OCI-LY3 (cell line): ENCODE data around the gene AMN.

Experiments used
- H2AFZ ChIP-seq: fragments of 200-600, 300-600 bp; shearing (Covaris generic); 2 replicates; pipeline ENCODE4 v1.6.0; 2014; ENCODE audit warnings: antibody characterized with exemption, low read depth, low read length
- H3K27ac ChIP-seq: fragments of 200-600, 300-600 bp; sonication (generic); 2 replicates; pipeline ENCODE4 v1.5.1; 2014; ENCODE audit warnings: mild to moderate bottlenecking, low read length, moderate library complexity, mixed read lengths
- H3K27me3 ChIP-seq: fragments of 200-600, 300-600 bp; sonication (generic); 2 replicates; pipeline ENCODE4 v1.6.1; 2014; ENCODE audit warnings: low read depth, low read length, mixed read lengths
- H3K36me3 ChIP-seq: fragments of 200-600, 300-600 bp; sonication (generic); replicated peaks from 2 replicates; pipeline ENCODE3; 2014; ENCODE audit warnings: low read depth, low read length, mixed read lengths
- H3K4me1 ChIP-seq: fragments of 300-600, 200-600 bp; sonication (generic); 2 replicates; pipeline ENCODE4 v1.6.1; 2014; ENCODE audit warnings: low read length, mixed read lengths
- H3K4me2 ChIP-seq: fragments of 200-600, 300-600 bp; sonication (generic); 2 replicates; pipeline ENCODE4 v1.6.1; 2014; ENCODE audit warnings: low read length, mixed read lengths
- H3K4me3 ChIP-seq: fragments of 300-600, 200-600 bp; sonication (generic); 2 replicates; pipeline ENCODE4 v1.5.1; 2014; ENCODE audit warnings: antibody characterized with exemption, mild to moderate bottlenecking, low read length, moderate library complexity
- H3K79me2 ChIP-seq: fragments of 300-600, 200-600 bp; shearing (Covaris generic); 2 replicates; pipeline ENCODE4 v1.6.1; 2014; ENCODE audit warnings: mild to moderate bottlenecking, low read length, mixed read lengths
- H3K9ac ChIP-seq: fragments of 300-600, 200-600 bp; shearing (Covaris generic); 2 replicates; pipeline ENCODE4 v1.6.0; 2014; ENCODE audit warnings: mild to moderate bottlenecking, low read length, moderate library complexity
- H3K9me3 ChIP-seq: fragments of 200-600, 300-600 bp; shearing (Covaris generic); 2 replicates; pipeline ENCODE4 v1.6.1; 2014; ENCODE audit warnings: low read length, mixed read lengths; ENCODE audit not compliant: insufficient read depth
- H4K20me1 ChIP-seq: fragments of 200-600, 300-600 bp; sonication (generic); 2 replicates; pipeline ENCODE4 v1.6.1; 2016; ENCODE audit warnings: low read length, mixed read lengths; ENCODE audit not compliant: insufficient read depth
- EZH2phosphoT487 ChIP-seq: fragments of 200-600 bp; shearing (Covaris generic); IDR thresholded peaks from 2 replicates; pipeline ENCODE4 v1.6.1; 2018; ENCODE audit warnings: antibody characterized with exemption, mixed run types, low read depth
- TF ChIP-seq, protein P1 (sequence below): fragments of 200-600, 300-600 bp; sonication (generic); IDR thresholded peaks from 2 replicates; pipeline ENCODE4 v1.5.1; 2014; ENCODE audit warnings: antibody characterized with exemption, low read length, low read depth

The AMN gene

DNA sequence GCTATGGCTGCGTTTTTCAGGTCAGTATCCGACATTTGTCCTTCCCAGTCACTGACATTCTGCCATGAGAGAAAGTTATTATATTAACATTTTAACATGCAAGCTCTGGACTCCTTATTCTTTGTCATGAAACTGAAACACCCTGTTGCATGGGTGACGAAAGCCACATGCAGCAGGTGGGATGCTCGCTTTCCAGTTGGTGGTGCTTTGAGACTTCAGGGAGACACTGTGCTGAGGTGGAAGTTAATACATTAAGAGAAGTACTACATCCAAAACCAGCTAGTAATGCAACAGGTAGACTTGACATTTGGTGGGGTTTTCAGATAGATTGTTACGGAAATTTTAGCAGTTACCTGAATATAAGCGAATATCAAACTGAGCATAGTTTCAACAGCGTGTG is 32.8 kb upstream of the AMN start:
- Histone ChIP-seq H3K9me3 (no peaks in the 10 kb centered on the region), H3K9ac (no peak overlapping the region), H2AFZ (no peak overlapping the region), H3K36me3 (peaks cover 79% of the 10 kb centered on the region), H3K79me2 (peaks cover 14% of the 10 kb centered on the region; the same call in 1 of the 2 replicates), H3K27me3 (no peaks in the 10 kb centered on the region), H3K4me1 (no peaks in the 10 kb centered on the region), H4K20me1 (peaks cover 2% of the 10 kb centered on the region; the same call in 1 of the 2 replicates), H3K4me3 (no peak overlapping the region), H3K4me2 (no peak overlapping the region), H3K27ac (no peak overlapping the region)
- TF ChIP-seq, protein P1, sequence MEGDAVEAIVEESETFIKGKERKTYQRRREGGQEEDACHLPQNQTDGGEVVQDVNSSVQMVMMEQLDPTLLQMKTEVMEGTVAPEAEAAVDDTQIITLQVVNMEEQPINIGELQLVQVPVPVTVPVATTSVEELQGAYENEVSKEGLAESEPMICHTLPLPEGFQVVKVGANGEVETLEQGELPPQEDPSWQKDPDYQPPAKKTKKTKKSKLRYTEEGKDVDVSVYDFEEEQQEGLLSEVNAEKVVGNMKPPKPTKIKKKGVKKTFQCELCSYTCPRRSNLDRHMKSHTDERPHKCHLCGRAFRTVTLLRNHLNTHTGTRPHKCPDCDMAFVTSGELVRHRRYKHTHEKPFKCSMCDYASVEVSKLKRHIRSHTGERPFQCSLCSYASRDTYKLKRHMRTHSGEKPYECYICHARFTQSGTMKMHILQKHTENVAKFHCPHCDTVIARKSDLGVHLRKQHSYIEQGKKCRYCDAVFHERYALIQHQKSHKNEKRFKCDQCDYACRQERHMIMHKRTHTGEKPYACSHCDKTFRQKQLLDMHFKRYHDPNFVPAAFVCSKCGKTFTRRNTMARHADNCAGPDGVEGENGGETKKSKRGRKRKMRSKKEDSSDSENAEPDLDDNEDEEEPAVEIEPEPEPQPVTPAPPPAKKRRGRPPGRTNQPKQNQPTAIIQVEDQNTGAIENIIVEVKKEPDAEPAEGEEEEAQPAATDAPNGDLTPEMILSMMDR = no peak
- no peak for TF ChIP-seq EZH2phosphoT487

DNA sequence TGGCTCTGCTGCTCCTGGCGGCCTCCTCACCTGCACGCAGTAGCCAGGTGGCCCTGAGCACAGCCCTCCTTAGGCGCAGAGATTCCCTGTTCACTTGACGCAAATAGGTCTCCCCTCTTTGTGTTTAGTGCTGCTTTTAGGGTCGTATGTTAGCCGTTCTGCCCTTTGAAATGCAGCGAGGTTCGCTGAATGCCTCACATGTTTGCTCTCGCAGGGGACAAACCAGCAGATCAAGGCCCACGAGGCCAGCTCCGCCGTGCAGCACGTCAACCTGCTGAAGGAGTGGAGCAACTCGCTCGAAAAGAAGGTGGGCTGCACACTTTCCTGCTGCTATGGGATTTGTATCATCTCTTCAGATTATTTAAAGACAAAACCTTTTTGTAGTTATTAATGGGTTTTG is 31.4 kb upstream of the AMN start:
- Histone ChIP-seq H3K4me3 (no peak overlapping the region), H3K9ac (no peak overlapping the region), H3K79me2 (peaks cover 23% of the 10 kb centered on the region), H3K36me3 (peaks cover 79% of the 10 kb centered on the region), H3K4me2 (no peak overlapping the region), H3K9me3 (no peaks in the 10 kb centered on the region), H2AFZ (no peak overlapping the region), H3K27ac (no peak overlapping the region), H4K20me1 (peaks cover 3% of the 10 kb centered on the region; the same call in 1 of the 2 replicates), H3K27me3 (no peaks in the 10 kb centered on the region), H3K4me1 (peaks cover 5% of the 10 kb centered on the region)
- TF ChIP-seq, protein P1 = no peak
- no peak for TF ChIP-seq EZH2phosphoT487

DNA sequence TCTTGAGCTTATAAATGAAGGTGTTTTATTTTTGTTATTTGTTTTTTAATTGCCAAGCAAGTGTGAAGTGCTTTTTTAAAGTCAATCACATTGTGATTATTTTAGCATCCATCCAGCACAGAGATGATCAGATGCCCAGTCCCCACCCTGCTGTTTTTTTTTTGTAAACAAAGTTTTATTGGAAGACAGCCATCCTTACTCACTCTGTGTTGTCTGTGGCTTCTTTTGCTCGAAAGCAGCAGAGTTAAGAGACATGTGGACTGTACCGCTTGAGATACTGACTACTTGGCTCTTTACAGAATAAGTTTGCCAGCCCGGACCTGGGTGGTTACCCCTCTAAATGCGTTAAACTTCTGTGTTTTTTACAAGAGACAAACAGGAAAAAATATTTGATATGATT is 30.9 kb upstream of the AMN start:
- Histone ChIP-seq H3K27ac (no peak overlapping the region), H3K36me3 (peaks cover 81% of the 10 kb centered on the region), H3K27me3 (no peaks in the 10 kb centered on the region), H3K4me2 (no peak overlapping the region), H4K20me1 (peaks cover 3% of the 10 kb centered on the region; the same call in 1 of the 2 replicates), H2AFZ (no peak overlapping the region), H3K9ac (no peak overlapping the region), H3K9me3 (no peaks in the 10 kb centered on the region), H3K4me3 (no peak overlapping the region), H3K4me1 (peaks cover 10% of the 10 kb centered on the region), H3K79me2 (peaks cover 28% of the 10 kb centered on the region)
- TF ChIP-seq EZH2phosphoT487 = no peak
- TF ChIP-seq, protein P1 = no peak

DNA sequence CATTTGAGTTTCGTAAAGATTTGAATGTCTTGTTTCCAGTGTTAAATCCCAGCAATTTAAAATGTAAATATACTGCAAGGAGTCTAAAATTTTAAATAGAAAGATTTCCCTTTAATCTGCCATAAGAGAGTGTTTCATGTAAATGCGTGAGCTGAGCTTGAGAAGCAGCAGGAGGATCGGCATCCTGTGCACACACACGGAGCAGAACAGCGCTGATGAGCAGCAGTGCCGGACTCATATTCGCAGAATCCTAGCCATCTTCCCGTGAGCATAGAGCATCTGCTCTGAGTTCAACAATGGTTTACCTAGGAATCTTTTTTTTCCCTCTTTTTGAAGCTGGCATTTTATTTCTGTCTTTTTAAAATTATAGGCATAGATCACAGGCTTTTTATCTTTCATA is 29.8 kb upstream of the AMN start:
- no peak for TF ChIP-seq EZH2phosphoT487
- TF ChIP-seq, protein P1 = no peak
- peaks cover 79% of the 10 kb centered on the region for H3K36me3 ChIP-seq
- H3K79me2 ChIP-seq = peaks cover 36% of the 10 kb centered on the region
- no peaks in the 10 kb centered on the region for H3K9me3 ChIP-seq
- no peak overlapping the region for H2AFZ ChIP-seq
- no peaks in the 10 kb centered on the region for H3K27me3 ChIP-seq
- H4K20me1 ChIP-seq = peaks cover 3% of the 10 kb centered on the region; the same call in 1 of the 2 replicates
- no peak overlapping the region for H3K4me2 ChIP-seq
- H3K27ac ChIP-seq = no peak overlapping the region
- H3K4me1 ChIP-seq = peaks cover 21% of the 10 kb centered on the region
- no peak overlapping the region for H3K4me3 ChIP-seq
- H3K9ac ChIP-seq = no peak overlapping the region
